ENCODE data around the gene CLEC11A.

CLEC11A gene

DNA sequence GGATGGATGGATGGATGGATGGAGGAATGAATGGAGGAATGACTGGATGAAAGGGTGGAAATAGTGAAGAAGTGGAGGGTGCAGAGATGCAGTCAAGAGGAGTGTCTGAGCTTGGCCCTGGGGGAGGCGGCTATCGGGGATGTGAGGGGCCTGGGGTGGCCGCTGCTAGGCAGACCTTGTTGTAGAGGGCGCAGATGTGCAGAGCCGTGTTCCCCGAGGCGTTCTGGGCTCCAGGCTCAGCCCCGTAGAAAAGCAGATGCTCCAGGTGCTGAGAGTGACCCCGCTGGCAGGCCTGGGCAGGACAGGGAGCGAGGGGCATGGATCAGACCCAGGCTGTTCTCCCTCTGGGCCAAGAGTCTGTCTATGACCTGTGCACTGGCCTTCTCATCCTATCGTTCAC lies 12.0 kb upstream of the CLEC11A start:
- Histone ChIP-seq H3K4me2 (ENCODE audit: low read depth, low read length) (no peak overlapping the region), H3K9me3 (replicated peaks; ENCODE audit: insufficient read depth, low read length) (no peaks in the 10 kb centered on the region), H3K79me2 (ENCODE audit: low read length) (no peaks in the 10 kb centered on the region), H3K4me3 (ENCODE audit: low read length) (no peak overlapping the region), H3K9me2 (replicated peaks; ENCODE audit: insufficient read depth, low read length) (no peaks in the 10 kb centered on the region), H3F3A (ENCODE audit: insufficient read depth, low read length) (no peaks in the 10 kb centered on the region), H3K4me1 (ENCODE audit: low read length) (no peaks in the 10 kb centered on the region), H4K20me1 (ENCODE audit: insufficient read depth, low read length) (no peaks in the 10 kb centered on the region), H3K27me3 (replicated peaks; ENCODE audit: insufficient read depth, low read length) (peaks cover 78% of the 10 kb centered on the region), H3K27ac (ENCODE audit: low read length) (no peak overlapping the region), H3K9ac (ENCODE audit: low read length) (no peak overlapping the region), H3K36me3 (replicated peaks; ENCODE audit: insufficient read depth, low read length) (no peaks in the 10 kb centered on the region), H2AFZ (ENCODE audit: low read length) (no peak overlapping the region)
- TF ChIP-seq EZH2 (optimal IDR thresholded peaks at IDR 0.05; ENCODE audit: low read depth, low read length): no peak
- no peak for TF ChIP-seq EZH2phosphoT487 (IDR thresholded peaks at IDR 0.05; ENCODE audit: low read length)
- no peak for DNase-seq

DNA sequence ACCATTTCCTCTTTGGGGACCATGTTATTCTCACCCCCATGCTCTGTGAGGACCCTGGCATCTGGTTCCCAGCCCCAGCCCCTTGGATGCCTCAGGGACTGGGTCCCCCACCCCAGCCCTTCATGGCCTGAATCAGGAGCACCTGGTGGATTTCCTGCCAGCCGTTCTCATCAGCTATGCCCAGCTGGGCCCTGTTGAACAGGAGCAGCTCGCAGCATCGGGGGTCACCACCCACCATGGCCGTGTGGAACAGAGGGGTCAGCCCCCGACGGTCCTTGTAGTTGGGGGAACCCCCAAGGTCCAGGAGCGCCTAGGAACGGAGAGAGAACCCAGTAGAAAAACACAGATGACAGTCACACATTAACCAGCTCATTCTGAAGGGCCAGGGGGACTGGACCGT lies 11.4 kb upstream of the CLEC11A start:
- H3K9me3 ChIP-seq (replicated peaks; ENCODE audit: insufficient read depth, low read length): no peaks in the 10 kb centered on the region
- H3K4me2 ChIP-seq (ENCODE audit: low read depth, low read length): no peak overlapping the region
- DNase-seq: no peak
- no peaks in the 10 kb centered on the region for H3K79me2 ChIP-seq (ENCODE audit: low read length)
- H3K9me2 ChIP-seq (replicated peaks; ENCODE audit: insufficient read depth, low read length): no peaks in the 10 kb centered on the region
- no peak for TF ChIP-seq EZH2phosphoT487 (IDR thresholded peaks at IDR 0.05; ENCODE audit: low read length)
- TF ChIP-seq, protein P1, sequence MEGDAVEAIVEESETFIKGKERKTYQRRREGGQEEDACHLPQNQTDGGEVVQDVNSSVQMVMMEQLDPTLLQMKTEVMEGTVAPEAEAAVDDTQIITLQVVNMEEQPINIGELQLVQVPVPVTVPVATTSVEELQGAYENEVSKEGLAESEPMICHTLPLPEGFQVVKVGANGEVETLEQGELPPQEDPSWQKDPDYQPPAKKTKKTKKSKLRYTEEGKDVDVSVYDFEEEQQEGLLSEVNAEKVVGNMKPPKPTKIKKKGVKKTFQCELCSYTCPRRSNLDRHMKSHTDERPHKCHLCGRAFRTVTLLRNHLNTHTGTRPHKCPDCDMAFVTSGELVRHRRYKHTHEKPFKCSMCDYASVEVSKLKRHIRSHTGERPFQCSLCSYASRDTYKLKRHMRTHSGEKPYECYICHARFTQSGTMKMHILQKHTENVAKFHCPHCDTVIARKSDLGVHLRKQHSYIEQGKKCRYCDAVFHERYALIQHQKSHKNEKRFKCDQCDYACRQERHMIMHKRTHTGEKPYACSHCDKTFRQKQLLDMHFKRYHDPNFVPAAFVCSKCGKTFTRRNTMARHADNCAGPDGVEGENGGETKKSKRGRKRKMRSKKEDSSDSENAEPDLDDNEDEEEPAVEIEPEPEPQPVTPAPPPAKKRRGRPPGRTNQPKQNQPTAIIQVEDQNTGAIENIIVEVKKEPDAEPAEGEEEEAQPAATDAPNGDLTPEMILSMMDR (IDR thresholded peaks at IDR 0.05; ENCODE audit: low read length): no peak
- TF ChIP-seq EZH2 (optimal IDR thresholded peaks at IDR 0.05; ENCODE audit: low read depth, low read length): no peak
- no peak overlapping the region for H3K9ac ChIP-seq (ENCODE audit: low read length)
- peaks cover 84% of the 10 kb centered on the region for H3K27me3 ChIP-seq (replicated peaks; ENCODE audit: insufficient read depth, low read length)
- H2AFZ ChIP-seq (ENCODE audit: low read length): no peak overlapping the region
- H3F3A ChIP-seq (ENCODE audit: insufficient read depth, low read length): no peaks in the 10 kb centered on the region
- no peaks in the 10 kb centered on the region for H3K36me3 ChIP-seq (replicated peaks; ENCODE audit: insufficient read depth, low read length)
- no peaks in the 10 kb centered on the region for H3K4me1 ChIP-seq (ENCODE audit: low read length)
- H4K20me1 ChIP-seq (ENCODE audit: insufficient read depth, low read length): no peaks in the 10 kb centered on the region
- no peak overlapping the region for H3K27ac ChIP-seq (ENCODE audit: low read length)
- no peak overlapping the region for H3K4me3 ChIP-seq (ENCODE audit: low read length)

DNA sequence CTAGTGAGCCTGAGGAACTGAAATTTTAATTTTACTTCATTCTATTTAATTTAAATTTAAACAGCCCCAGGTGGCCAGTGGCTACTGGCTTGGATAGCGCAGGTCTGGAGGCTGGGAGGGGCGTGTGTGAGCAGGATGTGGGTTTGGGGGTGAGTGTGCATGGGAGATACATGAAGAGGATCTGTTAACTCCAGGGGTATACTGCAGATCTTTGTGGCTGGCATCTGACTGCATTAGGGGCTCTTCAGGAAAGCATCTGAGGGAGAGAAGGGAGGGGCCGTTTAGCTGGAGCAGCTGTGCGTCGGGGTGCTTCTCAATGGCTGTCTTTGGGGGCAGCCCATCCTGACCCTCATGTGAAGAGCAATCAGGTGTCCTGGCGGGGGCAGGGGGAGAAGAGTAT lies 10.3 kb upstream of the CLEC11A start:
- Histone ChIP-seq H3K27me3 (replicated peaks; ENCODE audit: insufficient read depth, low read length) (peaks cover 86% of the 10 kb centered on the region), H3K36me3 (replicated peaks; ENCODE audit: insufficient read depth, low read length) (no peaks in the 10 kb centered on the region), H3K9me3 (replicated peaks; ENCODE audit: insufficient read depth, low read length) (no peaks in the 10 kb centered on the region), H3K9me2 (replicated peaks; ENCODE audit: insufficient read depth, low read length) (no peaks in the 10 kb centered on the region), H3K27ac (ENCODE audit: low read length) (no peak overlapping the region), H2AFZ (ENCODE audit: low read length) (no peak overlapping the region), H3K79me2 (ENCODE audit: low read length) (no peaks in the 10 kb centered on the region), H3F3A (ENCODE audit: insufficient read depth, low read length) (no peaks in the 10 kb centered on the region), H3K4me2 (ENCODE audit: low read depth, low read length) (no peak overlapping the region), H3K9ac (ENCODE audit: low read length) (no peak overlapping the region), H3K4me1 (ENCODE audit: low read length) (no peaks in the 10 kb centered on the region), H4K20me1 (ENCODE audit: insufficient read depth, low read length) (no peaks in the 10 kb centered on the region), H3K4me3 (ENCODE audit: low read length) (no peak overlapping the region)
- DNase-seq: no peak
- TF ChIP-seq EZH2 (optimal IDR thresholded peaks at IDR 0.05; ENCODE audit: low read depth, low read length) (no peak), EZH2phosphoT487 (IDR thresholded peaks at IDR 0.05; ENCODE audit: low read length) (no peak)
- TF ChIP-seq, protein P1 (IDR thresholded peaks at IDR 0.05; ENCODE audit: low read length): no peak

DNA sequence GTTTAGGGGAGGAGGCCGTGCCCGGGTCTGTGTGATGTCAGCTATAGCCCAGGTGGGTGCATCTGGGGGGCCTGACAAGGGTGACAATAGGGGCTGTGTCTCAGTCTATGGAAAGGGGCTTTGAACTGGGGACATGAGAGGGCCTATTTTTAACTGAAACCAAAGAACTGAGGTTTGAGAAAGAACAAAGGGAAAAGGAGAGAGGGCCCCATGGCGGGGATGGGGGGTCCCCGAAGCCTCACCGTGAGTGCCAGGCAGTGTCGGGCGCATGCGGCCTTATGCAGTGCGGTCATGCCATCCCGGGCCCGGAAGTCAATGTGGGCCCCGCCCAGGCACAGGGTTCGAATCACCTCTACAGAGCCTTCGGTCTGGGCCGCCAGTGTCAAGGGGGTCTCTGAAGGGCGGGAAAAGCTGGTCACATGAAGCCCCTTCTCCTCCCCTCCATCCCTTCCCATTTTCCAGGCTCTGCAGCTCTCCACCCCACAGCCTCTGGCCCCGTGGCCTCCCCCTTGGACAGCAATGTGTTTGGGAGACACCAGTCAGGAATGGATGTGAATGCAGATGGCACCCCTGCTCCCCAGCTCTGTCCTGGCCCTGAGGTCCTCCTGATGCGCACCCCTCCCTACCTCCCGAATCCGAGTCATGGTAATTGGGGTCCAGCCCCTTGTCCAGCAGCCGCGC lies 9.5 kb upstream of the CLEC11A start:
- no peak overlapping the region for H3K4me2 ChIP-seq (ENCODE audit: low read depth, low read length)
- no peaks in the 10 kb centered on the region for H3F3A ChIP-seq (ENCODE audit: insufficient read depth, low read length)
- TF ChIP-seq EZH2 (optimal IDR thresholded peaks at IDR 0.05; ENCODE audit: low read depth, low read length) (no peak), EZH2phosphoT487 (IDR thresholded peaks at IDR 0.05; ENCODE audit: low read length) (no peak)
- TF ChIP-seq, protein P1 (IDR thresholded peaks at IDR 0.05; ENCODE audit: low read length): no peak
- H2AFZ ChIP-seq (ENCODE audit: low read length): no peak overlapping the region
- H4K20me1 ChIP-seq (ENCODE audit: insufficient read depth, low read length): no peaks in the 10 kb centered on the region
- no peak overlapping the region for H3K4me3 ChIP-seq (ENCODE audit: low read length)
- no peaks in the 10 kb centered on the region for H3K4me1 ChIP-seq (ENCODE audit: low read length)
- H3K79me2 ChIP-seq (ENCODE audit: low read length): no peaks in the 10 kb centered on the region
- H3K27me3 ChIP-seq (replicated peaks; ENCODE audit: insufficient read depth, low read length): peaks cover 89% of the 10 kb centered on the region
- no peaks in the 10 kb centered on the region for H3K9me2 ChIP-seq (replicated peaks; ENCODE audit: insufficient read depth, low read length)
- H3K36me3 ChIP-seq (replicated peaks; ENCODE audit: insufficient read depth, low read length): no peaks in the 10 kb centered on the region
- no peak for DNase-seq
- H3K27ac ChIP-seq (ENCODE audit: low read length): no peak overlapping the region
- no peaks in the 10 kb centered on the region for H3K9me3 ChIP-seq (replicated peaks; ENCODE audit: insufficient read depth, low read length)
- H3K9ac ChIP-seq (ENCODE audit: low read length): no peak overlapping the region
